Thymus (tissue), 11 donors: ENCODE measurements around the gene ETNK2. TPM values are rescaled to one million over a fixed set of nuclear protein-coding genes. Genes with fewer than 3 reads are reported as not detected.

ENCODE experiments used
- DNase-seq, 9 donors: peaks; one replicate each; pipeline ENCODE4 v3.0.0-alpha.2; 2013; ENCODE audit warnings: low spot score in 9 of 9, low read depth in 6 of 9, missing footprints in 1 of 9
- H3K27ac ChIP-seq, 2 donors: one replicate each; pipeline ENCODE4 v1.5.1; 2013; ENCODE audit warnings: control low read depth in 1 of 2, low read depth in 1 of 2, low read length in 1 of 2, mild to moderate bottlenecking in 1 of 2, moderate library complexity in 1 of 2
- H3K27me3 ChIP-seq, 2 donors: one replicate each; pipeline ENCODE4 v1.5.1; 2013; ENCODE audit warnings: low read length in 1 of 2; ENCODE audit not compliant: control insufficient read depth in 2 of 2, insufficient read depth in 1 of 2
- H3K36me3 ChIP-seq, 2 donors: one replicate each; pipeline ENCODE4 v1.5.1; 2013; ENCODE audit warnings: low read length in 1 of 2, mild to moderate bottlenecking in 1 of 2, moderate library complexity in 1 of 2; ENCODE audit not compliant: control insufficient read depth in 2 of 2, insufficient read depth in 2 of 2
- H3K4me1 ChIP-seq, 2 donors: one replicate each; pipeline ENCODE4 v1.5.1; 2013; ENCODE audit warnings: low read length in 2 of 2; ENCODE audit not compliant: control insufficient read depth in 2 of 2, insufficient read depth in 2 of 2
- H3K4me3 ChIP-seq, 2 donors: one replicate each; pipeline ENCODE4 v1.5.1; 2013; ENCODE audit warnings: low read length in 2 of 2, control low read depth in 1 of 2, mild to moderate bottlenecking in 1 of 2
- H3K9me3 ChIP-seq, 2 donors: one replicate each; pipeline ENCODE4 v1.5.1; 2013; ENCODE audit warnings: low read length in 1 of 2, mild to moderate bottlenecking in 1 of 2; ENCODE audit not compliant: control insufficient read depth in 2 of 2, insufficient read depth in 1 of 2
- WGBS: extraction: QIAGEN DNeasy Blood & Tissue Kit; methylation state at CpG from one replicate; pipeline ENCODE4 v1.1.7; 2013; 5-methylcytosine and 5-hydroxymethylcytosine counted together
- polyA plus RNA-seq: library from polyadenylated mRNA; stranded (reverse); fragments of 200-250 nt; gene quantifications from one replicate; pipeline ENCODE4 v1.2.3, GENCODE V29; 2013
- total RNA-seq: library from RNA; stranded (reverse); fragments of 120-200 nt; gene quantifications from one replicate; pipeline ENCODE4 v1.2.4, GENCODE V29; 2013
- donor health status: healthy.

Gene ETNK2
- total and polyA plus RNA-seq, 2 donors = 5.0 to 9.8 TPM

DNA sequence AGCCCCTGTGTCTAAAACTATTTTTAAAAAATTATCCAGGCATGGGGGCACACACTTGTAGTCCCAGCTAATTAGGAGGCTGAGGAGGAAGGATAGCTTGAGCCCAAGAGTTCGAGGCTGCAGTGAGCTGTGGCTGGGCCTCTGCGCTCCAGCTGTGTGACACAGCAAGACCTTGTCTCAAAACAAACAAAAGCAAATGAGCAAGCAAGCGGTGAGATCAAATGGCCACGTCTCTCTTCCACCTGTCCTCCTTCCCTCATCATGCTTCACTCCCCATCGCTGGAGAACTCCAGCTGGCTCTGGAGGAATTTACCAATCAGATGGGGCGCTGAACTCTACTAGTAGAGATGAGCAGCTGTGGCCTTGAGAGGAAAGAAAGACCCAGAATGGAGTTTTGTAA is 28.3 kb upstream of the ETNK2 start:
- WGBS = 87% methylated on average over 6 of the region's 6 CpGs
- Histone ChIP-seq H3K27ac (no peak overlapping the region), H3K36me3 (no peaks in the 10 kb centered on the region), H3K4me1 (no peaks in the 10 kb centered on the region), H3K4me3 (no peak overlapping the region), H3K27me3 (no peaks in the 10 kb centered on the region), H3K9me3 (no peaks in the 10 kb centered on the region)
- DNase-seq = no peak

DNA sequence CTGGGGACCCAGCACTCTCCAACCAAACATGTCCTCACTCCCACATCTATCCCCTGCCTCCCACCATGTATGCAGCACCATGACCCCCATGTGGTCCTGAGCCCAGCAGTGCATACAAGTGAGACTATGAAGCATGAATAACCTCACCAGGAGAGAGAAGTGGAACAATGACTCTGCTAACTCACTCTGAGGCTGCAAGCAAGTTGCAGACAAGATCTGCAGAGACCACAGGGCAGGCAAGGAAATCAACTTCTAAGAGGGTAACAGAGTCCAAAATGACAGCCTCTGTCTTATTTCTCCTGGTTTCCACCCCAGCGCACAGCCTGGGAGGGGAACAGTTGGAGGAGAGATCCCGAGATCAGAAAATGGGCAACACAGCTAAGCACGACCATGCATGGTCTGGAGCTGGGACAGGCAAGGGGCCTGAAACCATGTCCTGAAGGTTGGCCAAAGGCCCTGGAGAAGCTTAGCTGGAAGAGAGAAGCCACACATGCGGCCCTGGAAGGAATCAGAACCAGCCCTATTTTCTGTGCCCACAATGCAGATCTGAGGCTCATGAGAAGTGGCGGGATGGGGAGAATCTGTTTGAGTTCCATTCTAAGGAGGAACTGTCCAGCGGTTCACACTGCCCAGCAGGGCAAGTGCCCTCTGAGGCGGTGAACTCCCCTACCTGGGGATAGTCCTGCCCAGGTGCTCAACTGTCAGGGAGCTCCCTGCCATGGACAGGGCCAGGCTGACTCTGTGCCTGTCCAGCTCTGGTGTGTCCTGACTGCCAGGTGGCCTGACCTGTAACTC is 26.8 kb upstream of the ETNK2 start:
- Histone ChIP-seq H3K9me3 (no peaks in the 10 kb centered on the region), H3K4me3 (no peak overlapping the region), H3K27ac (no peak overlapping the region), H3K4me1 (no peaks in the 10 kb centered on the region), H3K27me3 (no peaks in the 10 kb centered on the region), H3K36me3 (no peaks in the 10 kb centered on the region)
- DNase-seq = no peak
- WGBS = 92% methylated on average over 7 of the region's 7 CpGs

DNA sequence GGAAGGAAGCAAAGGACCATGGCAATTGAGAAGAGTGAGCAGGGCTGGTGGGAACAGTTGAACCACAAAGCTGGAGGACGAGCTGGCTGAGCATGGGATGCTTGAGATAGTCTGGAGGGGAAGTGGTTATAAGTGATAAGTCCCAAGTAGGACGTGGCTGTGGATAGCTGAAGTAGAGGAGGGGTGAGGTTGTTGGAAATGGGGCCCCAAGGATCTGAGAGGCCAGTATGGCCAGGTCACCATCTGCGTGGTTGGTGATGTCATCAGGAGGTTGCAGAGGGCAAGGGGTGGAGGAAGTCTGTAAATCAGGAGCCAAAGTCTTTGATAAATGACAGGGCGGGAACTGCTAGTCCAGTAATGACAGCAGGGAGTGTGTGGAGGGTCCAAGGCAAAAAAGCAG is 25.3 kb upstream of the ETNK2 start:
- Histone ChIP-seq H3K36me3 (no peaks in the 10 kb centered on the region), H3K9me3 (no peaks in the 10 kb centered on the region), H3K27ac (no peak overlapping the region), H3K27me3 (no peaks in the 10 kb centered on the region), H3K4me3 (no peak overlapping the region), H3K4me1 (no peaks in the 10 kb centered on the region)
- WGBS = 32% methylated on average over 4 of the region's 4 CpGs
- no peak for DNase-seq

DNA sequence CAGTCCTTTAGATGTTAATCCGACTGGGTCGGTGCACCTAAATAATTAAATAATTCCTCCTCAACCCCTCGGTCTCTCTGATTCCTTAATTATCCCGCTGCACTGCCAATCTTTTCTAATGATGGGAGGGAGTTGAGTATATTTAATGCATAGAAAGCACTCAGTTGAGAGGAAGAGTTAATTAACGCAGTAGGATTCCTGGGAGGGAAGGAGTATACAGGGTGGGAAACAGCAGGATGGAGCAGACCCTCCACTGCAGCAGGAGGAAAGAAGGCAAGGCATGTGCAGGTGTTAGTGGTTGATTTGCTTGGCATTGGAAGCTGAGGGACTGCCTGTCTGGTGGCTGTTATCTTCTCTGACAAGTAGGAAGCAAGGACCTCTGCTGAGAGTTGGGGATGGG is 24.2 kb upstream of the ETNK2 start:
- no peak overlapping the region for H3K27ac ChIP-seq
- DNase-seq = no peak
- no peaks in the 10 kb centered on the region for H3K36me3 ChIP-seq
- no peak overlapping the region for H3K4me3 ChIP-seq
- H3K4me1 ChIP-seq = no peaks in the 10 kb centered on the region
- 96% methylated on average over 5 of the region's 5 CpGs for WGBS
- H3K27me3 ChIP-seq = no peaks in the 10 kb centered on the region
- no peaks in the 10 kb centered on the region for H3K9me3 ChIP-seq

DNA sequence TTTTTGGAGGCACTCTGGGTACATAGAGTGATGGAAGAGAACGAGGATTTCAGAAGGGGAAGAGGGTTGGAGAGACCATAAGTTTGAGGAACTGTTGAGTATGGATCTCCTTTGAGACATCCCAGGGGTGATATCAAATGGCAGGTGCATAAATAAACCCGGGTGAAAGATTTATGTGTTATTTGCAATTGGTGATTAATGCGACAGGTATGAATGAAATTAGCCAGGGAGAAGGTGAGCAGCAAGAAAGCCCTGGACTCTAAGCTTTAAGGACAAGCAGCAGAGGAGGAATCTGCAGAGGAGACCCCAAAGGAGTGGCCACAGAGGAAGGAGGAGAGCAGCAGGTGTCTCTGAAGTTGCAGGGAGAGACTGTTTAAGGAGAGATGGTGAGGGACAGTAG is 23.1 kb upstream of the ETNK2 start:
- Histone ChIP-seq H3K27me3 (no peaks in the 10 kb centered on the region), H3K9me3 (peaks cover 0 to 4% of the 10 kb centered on the region in 2 donors), H3K36me3 (no peaks in the 10 kb centered on the region), H3K27ac (no peak overlapping the region), H3K4me3 (no peak overlapping the region), H3K4me1 (no peaks in the 10 kb centered on the region)
- DNase-seq = no peak
- WGBS = 93% methylated on average over 3 of the region's 3 CpGs

DNA sequence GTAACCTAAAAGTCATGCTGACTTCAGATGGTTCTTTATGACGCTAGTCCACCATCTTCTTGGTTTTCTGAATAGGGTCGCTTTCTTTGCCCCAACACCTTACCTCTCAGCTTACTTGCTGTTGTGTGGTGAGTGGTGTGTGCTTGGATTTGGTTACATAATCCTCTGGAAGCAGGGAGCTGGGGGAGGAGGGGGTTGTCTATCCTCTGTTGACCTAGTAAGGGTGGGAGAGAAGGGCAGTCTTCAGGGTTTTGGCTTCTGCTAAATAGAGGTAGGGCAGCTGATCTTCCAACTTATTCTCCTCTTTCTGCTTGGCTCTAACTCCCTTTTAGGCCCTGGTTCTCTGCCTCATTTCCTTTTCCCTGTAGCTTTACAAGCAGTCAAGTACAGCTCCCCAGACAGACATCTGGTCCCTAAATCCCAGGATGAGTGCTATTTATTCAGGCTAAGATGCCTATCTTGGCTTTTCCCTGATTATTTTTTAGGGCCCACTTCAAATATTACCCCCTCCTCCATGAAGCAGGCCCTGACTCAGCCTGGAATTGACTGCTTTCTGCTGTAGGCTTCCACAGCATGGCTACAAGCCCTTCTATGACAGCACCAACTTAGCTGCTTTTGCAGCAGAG is 20.7 kb upstream of the ETNK2 start:
- no peak for DNase-seq
- Histone ChIP-seq H3K36me3 (no peaks in the 10 kb centered on the region), H3K27ac (no peak overlapping the region), H3K27me3 (no peaks in the 10 kb centered on the region), H3K4me3 (no peak overlapping the region), H3K9me3 (peaks cover 2 to 8% of the 10 kb centered on the region in 2 donors), H3K4me1 (no peaks in the 10 kb centered on the region)
- WGBS = 97% methylated on average over 2 of the region's 2 CpGs

DNA sequence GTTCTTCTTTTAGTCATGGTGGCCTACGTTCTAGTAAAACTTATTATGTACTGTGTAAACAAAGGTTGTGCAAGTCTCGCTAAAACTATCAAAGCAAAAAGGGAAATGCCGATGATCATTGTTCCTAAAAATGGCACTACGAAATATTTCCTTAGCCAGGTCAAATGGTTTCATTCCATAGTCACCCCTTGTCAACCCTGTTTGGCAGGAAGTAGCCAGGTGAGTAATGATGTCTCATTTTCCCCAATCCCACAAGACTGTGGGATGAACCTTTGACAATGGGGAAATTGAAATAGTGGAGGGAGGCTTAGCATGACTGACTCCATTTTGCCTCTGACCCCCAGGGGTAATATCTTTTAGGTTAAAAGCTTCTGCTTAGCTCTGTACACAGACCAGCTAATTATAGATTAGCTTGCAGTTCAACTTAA is 19.9 kb upstream of the ETNK2 start:
- H3K4me1 ChIP-seq = no peaks in the 10 kb centered on the region
- no peaks in the 10 kb centered on the region for H3K36me3 ChIP-seq
- no peak for DNase-seq
- H3K27me3 ChIP-seq = no peaks in the 10 kb centered on the region
- H3K4me3 ChIP-seq = no peak overlapping the region
- WGBS = 79% methylated on average over 4 of the region's 4 CpGs
- H3K27ac ChIP-seq = no peak overlapping the region
- peaks cover 2 to 8% of the 10 kb centered on the region in 2 donors for H3K9me3 ChIP-seq

DNA sequence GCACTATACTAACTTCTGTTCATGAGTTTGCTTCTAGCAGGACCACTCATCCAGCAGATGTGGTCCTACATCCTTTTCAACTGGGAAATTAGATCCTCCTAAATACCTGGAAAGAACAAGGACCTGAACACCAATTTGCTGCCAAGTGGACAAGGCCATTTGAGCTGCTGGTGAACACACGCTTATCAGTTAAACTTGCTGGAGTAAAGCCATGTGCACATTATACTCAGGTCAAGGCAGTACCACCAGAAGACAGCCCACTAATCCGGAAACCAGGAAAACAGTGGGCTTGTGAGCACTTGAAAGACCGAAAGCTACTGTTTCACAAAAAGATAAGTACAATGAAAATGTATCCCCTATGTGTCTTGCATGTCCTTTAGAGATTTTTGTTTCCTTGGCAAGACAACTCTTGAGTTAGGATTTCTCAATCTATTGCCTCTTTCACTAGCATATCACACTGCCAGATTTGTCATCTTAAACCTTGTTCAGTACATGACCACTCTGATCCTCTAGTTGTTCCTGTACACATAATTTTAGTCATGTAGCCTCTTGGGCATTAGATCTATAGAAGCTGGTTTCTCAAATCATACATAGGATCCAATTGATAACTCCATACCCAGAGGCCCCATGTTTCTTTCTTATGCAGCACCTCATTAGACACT is 18.8 kb upstream of the ETNK2 start:
- Histone ChIP-seq H3K4me3 (no peak overlapping the region), H3K36me3 (no peaks in the 10 kb centered on the region), H3K4me1 (no peaks in the 10 kb centered on the region), H3K27me3 (no peaks in the 10 kb centered on the region), H3K27ac (no peak overlapping the region), H3K9me3 (peaks cover 2 to 8% of the 10 kb centered on the region in 2 donors)
- DNase-seq = no peak
- 94% methylated on average over 3 of the region's 3 CpGs for WGBS

DNA sequence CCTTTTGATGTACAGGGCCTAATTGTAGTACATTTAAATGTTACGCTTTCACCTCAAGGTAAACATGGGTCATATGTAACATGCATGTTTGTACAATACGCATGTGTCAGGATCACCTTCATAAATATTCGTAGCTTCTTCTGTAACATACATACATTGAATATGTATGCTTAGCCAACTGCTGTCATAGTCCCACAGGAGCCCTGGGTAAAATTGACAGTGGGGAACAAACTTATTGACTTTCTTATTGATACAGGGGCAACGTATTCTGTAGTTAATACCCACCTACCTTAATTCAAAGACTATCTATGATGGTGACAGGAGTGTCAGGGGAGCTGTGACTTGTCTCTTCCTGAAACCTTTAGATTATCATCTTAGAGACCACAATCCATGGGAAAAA is 18.0 kb upstream of the ETNK2 start:
- no peak overlapping the region for H3K4me3 ChIP-seq
- WGBS = 96% methylated on average over 4 of the region's 4 CpGs
- H3K27me3 ChIP-seq = no peaks in the 10 kb centered on the region
- no peaks in the 10 kb centered on the region for H3K36me3 ChIP-seq
- H3K4me1 ChIP-seq = no peaks in the 10 kb centered on the region
- peaks cover 2 to 8% of the 10 kb centered on the region in 2 donors for H3K9me3 ChIP-seq
- peak in 1 of 9 donors; percentile 25 for DNase-seq
- no peak overlapping the region for H3K27ac ChIP-seq
